GM12865 (cell line): ENCODE results near the gene CCR5AS.

Experiments used
- DNase-seq: peaks from one replicate; pipeline ENCODE4 v3.0.0; 2010; ENCODE audit warnings: low read depth
- H3K4me3 ChIP-seq: 2 replicates; pipeline ENCODE4 v1.5.1; 2011; ENCODE audit warnings: mild to moderate bottlenecking, low read depth, low read length, control low read depth
- CTCF ChIP-seq: IDR thresholded peaks from 2 replicates; pipeline ENCODE4 v1.5.1; 2011; ENCODE audit warnings: low read length, control low read depth, low read depth, inconsistent platforms; ENCODE audit not compliant: insufficient read depth; ENCODE audit errors: missing control alignments

Gene CCR5AS

GRCh38 chr3:46449755-46450552 lies 43.1 kb upstream of the CCR5AS start:
- TF ChIP-seq CTCF: peak; percentile 63
- DNase-seq: peak; percentile 10
- H3K4me3 ChIP-seq: no peak overlapping the region

GRCh38 chr3:46448721-46449120 lies 41.9 kb upstream of the CCR5AS start:
- TF ChIP-seq CTCF: no peak
- no peak overlapping the region for H3K4me3 ChIP-seq
- DNase-seq: no peak

GRCh38 chr3:46447228-46447985 lies 40.5 kb upstream of the CCR5AS start:
- no peak for TF ChIP-seq CTCF
- no peak for DNase-seq
- no peak overlapping the region for H3K4me3 ChIP-seq

- DNase-seq: peak; percentile 56
- no peak overlapping the region for H3K4me3 ChIP-seq
- TF ChIP-seq CTCF: peak; percentile 53
Measured at GRCh38 chr3:46442576-46443530, 36.0 kb upstream of the CCR5AS start.

GRCh38 chr3:46440531-46441294 lies 33.8 kb upstream of the CCR5AS start:
- peak; percentile 82 for DNase-seq
- no peak overlapping the region for H3K4me3 ChIP-seq

More at GRCh38 chr3:46440531-46441294, 33.8 kb upstream of the CCR5AS start:
- no peak for TF ChIP-seq CTCF
